HEK293 (cell line): ENCODE measurements around the gene RFTN1.

Source experiments
- MYNN ChIP-seq: fragments of 450-650 bp; formaldehyde crosslinking; IDR thresholded peaks from 2 replicates; pipeline ENCODE4 v1.5.1; 2016; ENCODE audit warnings: missing biosample characterization, missing genetic modification characterization, borderline replicate concordance
- TCF7L2 ChIP-seq: IDR thresholded peaks from 2 replicates; pipeline ENCODE4 v1.6.1; 2011; ENCODE audit warnings: low read depth, mild to moderate bottlenecking, inconsistent platforms, low read length, moderate library complexity, borderline replicate concordance
- ZNF423 ChIP-seq: fragments of 450-650 bp; formaldehyde crosslinking; IDR thresholded peaks from 2 replicates; pipeline ENCODE4 v1.5.1; 2016; ENCODE audit warnings: missing biosample characterization, missing genetic modification characterization
- ZNF658 ChIP-seq: fragments of 450-650 bp; formaldehyde crosslinking; IDR thresholded peaks from 2 replicates; pipeline ENCODE4; 2016; ENCODE audit warnings: missing biosample characterization, missing genetic modification characterization
- TF ChIP-seq, protein P1 (sequence below): fragments of 450-650 bp; formaldehyde crosslinking; IDR thresholded peaks from 2 replicates; pipeline ENCODE4 v1.5.1; 2016; ENCODE audit warnings: missing biosample characterization, missing genetic modification characterization
- TF ChIP-seq, protein P2 (sequence below): fragments of 450-650 bp; formaldehyde crosslinking; IDR thresholded peaks from 2 replicates; pipeline ENCODE4 v1.5.1; 2016; ENCODE audit warnings: missing biosample characterization, missing genetic modification characterization

DNA sequence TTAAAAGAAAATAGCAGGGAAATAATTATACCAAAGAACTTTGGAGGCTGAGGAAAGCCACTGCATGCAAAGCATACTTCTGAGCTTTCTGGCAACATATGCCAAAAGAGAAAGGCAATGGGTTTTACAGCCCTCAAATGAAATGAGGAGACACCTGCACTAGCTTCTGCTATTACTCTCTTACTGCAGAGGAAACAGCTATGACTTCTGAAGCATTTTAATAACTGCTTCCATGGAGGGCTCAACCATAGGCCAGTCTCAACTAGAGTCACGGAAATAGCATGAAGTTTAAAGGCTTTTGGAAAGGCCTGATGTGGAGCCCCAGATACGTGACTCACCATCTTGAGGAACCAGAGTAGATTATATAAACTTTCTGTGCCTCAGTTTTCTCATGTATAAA, 133.7 kb downstream of the RFTN1 start:
- TF ChIP-seq, protein P1, sequence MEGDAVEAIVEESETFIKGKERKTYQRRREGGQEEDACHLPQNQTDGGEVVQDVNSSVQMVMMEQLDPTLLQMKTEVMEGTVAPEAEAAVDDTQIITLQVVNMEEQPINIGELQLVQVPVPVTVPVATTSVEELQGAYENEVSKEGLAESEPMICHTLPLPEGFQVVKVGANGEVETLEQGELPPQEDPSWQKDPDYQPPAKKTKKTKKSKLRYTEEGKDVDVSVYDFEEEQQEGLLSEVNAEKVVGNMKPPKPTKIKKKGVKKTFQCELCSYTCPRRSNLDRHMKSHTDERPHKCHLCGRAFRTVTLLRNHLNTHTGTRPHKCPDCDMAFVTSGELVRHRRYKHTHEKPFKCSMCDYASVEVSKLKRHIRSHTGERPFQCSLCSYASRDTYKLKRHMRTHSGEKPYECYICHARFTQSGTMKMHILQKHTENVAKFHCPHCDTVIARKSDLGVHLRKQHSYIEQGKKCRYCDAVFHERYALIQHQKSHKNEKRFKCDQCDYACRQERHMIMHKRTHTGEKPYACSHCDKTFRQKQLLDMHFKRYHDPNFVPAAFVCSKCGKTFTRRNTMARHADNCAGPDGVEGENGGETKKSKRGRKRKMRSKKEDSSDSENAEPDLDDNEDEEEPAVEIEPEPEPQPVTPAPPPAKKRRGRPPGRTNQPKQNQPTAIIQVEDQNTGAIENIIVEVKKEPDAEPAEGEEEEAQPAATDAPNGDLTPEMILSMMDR (tag by site-specific recombination): no peak
- TF ChIP-seq, protein P2, sequence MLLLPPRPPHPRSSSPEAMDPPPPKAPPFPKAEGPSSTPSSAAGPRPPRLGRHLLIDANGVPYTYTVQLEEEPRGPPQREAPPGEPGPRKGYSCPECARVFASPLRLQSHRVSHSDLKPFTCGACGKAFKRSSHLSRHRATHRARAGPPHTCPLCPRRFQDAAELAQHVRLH (tag by site-specific recombination): no peak
- TF ChIP-seq ZNF423 (tag by site-specific recombination) (no peak), TCF7L2 (no peak), MYNN (tag by site-specific recombination) (no peak), ZNF658 (tag by site-specific recombination) (no peak)
